ENCODE data around the gene WIPI1.

Gene WIPI1

DNA sequence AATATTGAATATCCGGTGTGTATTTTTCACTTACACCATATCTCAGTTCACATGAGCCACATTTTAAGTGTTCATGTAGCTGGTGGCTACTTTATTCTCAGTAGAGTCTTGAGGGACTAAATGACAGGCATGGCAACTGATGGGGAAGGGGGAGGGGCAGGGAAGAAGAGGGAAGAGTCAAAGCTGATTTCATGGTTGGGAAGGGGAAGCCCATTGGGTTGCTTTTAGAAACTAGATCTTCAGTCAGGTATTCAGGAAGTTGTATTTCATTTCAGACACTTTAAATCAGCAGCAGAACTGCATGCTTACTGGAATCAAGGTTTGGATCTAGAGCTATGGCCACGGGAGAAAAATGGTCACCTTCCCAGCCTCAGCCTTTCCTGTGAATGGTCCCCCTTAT, 2.9 kb upstream of the WIPI1 start:
- peak; percentile 18 for DNase-seq

DNA sequence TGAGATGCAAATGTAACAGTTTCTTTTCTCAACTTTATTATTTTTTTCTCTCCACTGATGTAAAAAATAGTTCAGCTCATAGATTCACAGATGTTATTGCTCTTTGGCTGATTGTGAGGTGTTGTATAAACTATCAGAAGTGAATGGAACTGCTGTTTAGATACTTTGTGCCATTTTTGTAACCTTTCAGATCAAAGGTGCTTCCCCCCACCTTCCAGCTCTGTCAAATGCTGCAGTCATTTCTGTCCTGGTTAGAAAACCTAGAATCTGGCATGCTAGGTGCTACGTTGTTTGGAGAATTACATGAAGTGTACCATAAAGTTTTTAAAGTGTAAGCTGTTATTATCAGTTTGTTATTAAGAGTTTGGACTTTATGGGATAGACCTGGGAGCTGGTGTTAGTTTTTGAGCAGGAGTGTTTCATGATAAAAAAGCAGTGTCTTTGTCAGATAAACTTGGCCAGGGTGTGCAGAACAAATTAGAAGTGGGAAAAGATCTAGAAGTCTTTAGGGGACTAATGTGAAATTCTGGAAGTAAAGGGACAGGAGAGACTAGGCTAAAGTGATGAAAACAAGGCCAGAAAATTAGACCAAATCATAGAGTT, 1.8 kb upstream of the WIPI1 start:
- no peak for DNase-seq

DNA sequence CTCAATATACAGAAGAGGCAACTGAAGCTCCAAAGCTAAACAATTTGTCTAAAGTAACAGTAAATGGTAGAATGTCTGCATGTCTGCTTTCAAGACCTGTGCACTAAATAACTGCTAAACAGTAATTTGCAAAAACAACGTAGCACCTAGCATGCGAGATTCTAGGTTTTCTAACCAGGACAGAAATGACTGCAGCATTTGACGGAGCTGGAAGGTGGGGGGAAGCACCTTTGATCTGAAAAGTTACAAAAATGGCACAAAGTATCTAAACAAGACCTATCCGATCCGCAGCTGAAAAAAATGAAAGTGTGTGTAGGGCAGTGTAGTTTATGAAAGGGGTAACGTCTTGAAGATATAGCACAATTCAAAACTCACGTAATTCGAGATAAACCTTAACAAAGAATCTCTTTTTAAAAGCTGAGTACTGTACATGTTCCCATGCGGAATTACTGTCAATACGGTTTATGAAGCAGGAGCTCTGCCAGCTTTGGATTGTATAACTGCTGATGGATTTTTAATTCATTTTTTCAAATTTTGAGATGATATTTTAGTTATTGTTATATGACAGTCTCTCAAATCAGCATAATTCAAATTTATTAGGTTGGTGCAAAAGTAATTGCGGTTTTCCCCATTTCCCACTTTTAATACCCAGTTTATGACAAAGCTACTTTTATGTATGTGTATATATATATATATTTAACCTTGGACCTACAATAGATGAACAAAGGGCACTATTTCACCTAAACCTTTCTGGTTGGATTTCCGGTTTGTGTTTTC, 1.2 kb upstream of the WIPI1 start:
- DNase-seq = no peak

DNA sequence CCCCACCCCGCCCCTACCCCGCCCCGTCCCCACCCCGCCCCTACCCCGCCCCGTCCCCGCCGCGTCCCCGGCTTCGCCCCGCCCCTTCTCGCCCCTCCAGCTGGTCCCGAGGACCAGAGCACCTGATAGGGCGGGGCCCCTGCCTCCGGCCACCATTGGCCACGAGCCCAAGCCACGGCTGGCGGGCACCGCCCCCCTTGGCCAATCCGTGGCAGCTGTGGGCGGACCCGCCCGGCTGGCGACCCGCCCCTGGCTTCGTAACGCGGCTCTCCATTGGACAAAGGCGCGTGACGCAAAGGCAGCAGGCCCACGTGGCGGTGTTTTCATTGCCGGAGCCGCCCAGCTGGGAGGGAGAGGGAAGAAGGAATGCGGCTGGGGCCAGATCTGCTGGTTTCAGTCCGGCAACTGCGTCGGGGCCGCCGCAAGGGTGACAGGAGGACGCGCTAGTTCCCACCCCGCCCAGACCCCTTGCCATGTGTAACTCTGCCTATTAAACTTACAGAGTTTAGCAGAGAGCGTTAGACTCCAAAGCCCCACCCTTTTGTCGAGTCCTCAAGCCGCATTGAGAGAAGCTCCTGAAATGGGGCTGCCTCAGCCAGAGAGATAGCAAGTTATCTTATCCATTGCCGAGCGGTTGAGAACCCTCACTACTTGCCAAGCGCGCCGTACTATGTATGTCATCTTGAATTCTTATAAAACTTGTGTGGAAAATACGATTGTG, 403 bp upstream of the WIPI1 start:
- peak; percentile 98 for DNase-seq

DNA sequence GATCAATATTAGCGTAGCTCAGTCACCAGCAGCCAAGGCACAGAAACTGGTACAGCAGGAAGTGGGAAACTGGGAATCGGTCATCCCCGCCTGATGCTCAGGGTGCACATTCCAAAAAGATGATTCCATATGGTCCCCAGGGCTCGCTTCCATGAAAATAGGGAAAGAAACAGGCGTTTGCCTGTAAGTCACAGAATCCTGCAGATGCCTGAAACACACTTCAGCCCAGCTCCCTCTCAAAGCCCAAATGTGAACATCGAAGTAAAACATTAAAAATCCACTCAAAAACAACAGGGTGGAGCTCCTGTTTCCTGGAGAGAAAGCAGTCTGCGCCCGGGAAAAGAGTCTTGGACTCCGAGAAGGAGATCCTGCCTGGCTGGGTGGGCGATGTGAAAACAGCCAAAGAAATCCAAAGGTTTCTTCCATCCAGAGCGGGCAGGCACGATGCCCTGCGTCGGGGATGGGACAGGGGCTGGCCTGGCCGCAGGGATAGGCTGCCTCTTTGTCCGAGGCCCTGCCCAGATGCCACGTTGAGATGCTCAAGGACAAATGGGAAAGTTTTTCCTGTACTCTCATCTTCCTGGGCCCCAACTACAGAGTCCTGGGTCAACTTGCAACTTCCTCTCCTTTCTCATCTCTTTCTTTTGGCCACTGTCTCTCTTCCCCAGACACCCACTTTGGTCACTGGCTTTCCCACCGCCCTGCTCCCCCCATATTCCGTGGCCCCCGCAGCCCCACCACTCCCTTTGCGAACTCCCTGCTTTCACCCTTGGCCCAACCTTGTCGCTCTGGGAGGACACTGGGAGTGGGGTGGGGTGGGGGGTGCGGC, 743 bp downstream of the WIPI1 start:
- peak; percentile 34 for DNase-seq

DNA sequence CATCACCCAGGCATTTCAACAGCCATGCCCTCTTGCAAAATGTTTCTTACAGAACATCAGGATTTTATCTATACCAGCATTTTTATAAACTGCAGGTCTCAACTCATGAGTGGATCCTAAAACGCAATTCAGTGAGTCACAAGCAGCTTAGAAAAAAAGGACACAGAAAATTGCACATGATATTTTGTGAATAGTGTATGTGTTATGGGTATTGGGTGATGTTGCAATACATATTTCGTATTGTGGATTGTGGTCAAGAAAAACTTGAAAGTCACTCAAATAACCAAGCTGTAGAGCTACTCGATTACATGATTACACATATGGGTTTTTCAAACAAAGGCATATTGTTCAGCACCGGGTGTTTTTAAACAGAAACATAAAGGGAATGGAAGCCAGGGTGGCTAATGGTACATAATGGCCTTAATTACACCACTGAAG, 1.4 kb downstream of the WIPI1 start:
- DNase-seq = no peak

DNA sequence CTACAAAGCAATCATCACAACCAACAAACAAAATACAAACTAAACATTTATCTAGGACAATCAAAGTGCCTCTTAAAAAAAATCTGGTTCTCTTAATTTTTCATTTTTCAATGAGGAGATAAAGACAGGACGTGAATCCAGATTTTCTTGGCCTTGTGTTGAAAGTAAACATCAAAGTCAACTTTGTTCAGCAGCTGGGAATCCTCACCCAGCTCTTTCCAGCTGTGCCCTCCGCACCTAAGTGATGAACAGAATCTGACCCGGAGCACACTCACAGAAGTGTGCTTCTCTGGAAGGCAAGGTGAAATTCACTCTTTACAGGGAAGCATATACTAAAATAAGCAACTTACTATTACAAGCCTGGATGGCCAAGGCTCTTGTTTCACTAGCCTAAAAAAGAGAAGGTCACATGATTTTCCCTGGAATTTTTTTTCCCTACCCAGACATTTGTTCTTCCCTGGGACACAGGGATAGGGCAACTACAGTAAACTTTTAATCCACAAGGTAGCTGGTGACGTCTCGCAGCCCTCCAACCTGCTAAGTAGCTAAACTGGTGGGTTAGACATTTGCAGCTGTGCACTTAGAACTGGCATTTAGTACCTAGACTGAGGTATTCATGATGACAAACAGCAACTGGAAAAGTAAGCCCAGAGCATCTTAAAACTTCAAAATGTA, 3.2 kb downstream of the WIPI1 start:
- DNase-seq = no peak

DNA sequence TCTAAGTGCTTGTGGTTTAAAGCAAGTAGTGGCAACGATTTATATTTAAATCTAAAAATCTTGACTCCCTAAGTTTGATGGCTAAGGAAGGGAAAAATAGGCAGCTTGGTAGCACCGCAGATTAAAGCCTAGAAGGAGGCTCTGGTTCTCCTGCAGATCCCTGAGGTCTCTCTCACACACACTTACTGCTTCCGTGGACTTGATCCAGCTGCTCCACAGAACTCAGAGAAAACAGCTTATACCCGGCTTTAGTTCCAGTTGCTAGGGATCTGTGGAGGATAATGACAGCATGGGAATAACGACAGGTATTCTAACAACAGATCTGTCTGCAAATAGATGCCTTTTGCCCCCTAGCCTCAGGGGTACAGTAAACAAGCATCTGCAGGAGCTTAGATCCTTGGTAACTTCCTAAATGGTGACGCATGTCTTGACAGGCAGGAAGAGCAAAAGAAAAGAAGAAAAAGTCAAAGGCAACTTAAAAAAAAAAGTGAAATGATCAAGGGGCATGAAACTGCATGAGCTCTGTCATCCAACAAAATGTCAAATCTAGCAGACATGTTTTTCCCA, 4.5 kb downstream of the WIPI1 start:
- DNase-seq = no peak

DNA sequence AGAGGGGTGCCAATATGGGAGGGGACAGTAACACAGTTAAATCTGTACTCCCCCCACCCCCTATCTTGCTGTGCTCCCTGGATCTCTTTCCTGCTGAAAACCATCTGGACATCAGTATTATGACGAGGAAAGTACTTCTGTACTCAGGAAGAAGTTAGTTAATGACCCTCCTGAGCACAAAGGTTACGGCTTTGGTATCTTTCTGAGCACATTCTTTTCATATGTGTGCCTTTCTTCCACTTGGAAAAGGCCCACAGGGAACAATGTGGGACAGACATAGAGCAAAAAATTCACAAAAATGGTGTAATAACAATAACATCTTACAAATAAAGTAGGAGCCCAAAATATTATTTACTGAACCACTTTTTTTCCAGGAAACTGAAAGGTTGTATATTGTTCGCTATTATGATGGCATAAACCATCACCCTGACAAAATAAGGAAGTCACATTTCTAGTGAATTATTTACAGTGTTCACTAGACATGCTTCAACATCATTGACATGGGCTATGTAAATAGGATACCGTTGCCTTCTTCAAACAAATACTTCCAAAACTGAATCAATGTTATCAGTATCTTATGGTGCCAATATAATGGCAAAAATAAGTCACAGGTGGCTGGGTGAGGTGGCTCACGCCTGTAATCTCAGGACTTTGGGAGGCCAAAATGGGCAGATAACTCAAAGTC, 5.5 kb downstream of the WIPI1 start:
- no peak for DNase-seq

DNA sequence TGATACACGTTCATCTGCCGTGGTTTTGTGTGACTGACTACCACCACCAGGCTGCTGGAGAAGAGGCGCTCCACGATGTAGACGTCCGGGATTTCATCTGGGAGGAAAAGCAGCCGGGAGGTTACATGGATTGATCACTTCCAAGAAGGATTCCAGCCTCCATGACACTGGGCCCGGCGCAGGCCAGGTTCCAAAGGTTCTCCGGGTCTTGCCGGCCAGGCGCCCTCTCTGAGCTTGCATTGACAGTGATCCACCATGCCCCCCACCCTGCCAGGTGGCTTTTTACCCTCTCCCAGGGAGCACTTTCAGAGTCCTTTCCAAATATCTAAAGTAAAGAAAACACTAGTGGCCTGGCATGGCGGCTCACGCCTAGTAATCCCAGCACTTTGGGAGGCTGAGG, 6.5 kb downstream of the WIPI1 start:
- DNase-seq = no peak

DNA sequence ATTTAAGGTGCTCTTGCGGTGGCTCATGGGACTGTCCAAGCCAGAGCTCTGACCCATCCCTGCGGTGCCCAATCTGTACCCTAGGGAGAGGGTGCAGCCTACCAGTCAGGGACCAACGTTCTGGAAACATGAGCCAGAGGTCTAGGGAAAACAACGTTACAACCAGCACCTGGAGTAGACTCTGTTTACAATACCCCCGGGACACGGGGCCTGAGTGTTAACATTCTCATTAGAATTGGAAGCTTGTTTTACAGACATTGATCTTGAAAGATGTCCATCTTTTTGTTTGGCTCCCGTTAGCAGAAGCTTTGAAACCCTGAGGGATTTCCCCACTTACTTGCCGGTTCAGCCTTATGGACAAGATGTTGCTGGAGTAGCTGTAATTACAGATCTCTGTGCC, 6.9 kb downstream of the WIPI1 start:
- DNase-seq = no peak

DNA sequence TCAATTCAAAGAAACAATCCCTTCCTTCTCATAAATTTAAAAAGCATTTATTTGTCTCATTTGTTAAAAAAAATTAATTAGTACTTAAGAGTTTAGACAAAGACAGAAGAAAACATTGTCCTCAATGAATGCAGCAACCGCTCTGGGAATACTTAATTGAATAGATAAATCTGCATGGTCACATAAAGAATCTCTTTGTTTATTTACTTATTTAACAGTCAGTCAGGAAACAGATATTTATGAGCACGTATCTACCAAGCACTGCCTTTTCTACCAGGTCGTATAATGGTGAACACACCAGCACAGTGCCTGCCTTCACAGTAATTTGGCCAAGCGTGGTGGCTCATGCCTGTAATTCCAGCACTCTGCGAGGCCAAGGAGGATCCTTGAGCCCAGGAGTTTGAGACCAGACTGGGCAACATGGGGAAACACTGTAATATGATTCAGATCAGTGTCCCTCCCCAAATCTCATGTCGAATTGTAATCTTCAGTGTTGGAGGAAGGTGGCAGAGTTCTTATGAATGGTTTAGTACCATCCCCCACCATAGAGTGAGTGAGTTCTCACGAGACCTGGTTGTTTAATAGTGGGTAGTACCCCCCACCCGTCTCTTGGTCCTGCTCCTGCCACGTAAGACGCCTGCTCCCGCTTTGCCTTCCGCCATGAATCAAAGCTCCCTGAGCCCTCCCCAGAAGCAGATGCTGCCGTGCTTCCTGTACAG, 8.1 kb downstream of the WIPI1 start:
- DNase-seq = no peak

DNA sequence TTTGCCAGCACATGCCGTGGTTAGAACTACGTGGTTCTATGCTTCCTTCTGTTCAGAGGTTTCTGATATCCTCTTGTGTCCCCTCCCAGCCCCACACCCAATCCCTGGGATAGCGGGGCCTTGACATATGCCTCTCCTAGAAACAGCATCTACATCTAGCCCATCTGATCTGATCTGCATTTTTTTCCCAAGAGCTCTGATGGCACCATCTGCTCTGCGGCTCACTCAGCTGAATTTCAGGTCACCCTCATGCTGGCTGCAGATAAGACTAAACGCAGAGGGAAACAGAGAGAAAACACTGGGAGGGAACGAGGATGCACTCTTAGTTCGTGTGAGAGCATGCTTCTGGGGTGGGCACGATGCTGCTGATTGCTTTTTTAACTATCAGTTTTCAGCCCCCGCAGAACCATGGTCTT, 10.7 kb downstream of the WIPI1 start:
- DNase-seq = no peak

DNA sequence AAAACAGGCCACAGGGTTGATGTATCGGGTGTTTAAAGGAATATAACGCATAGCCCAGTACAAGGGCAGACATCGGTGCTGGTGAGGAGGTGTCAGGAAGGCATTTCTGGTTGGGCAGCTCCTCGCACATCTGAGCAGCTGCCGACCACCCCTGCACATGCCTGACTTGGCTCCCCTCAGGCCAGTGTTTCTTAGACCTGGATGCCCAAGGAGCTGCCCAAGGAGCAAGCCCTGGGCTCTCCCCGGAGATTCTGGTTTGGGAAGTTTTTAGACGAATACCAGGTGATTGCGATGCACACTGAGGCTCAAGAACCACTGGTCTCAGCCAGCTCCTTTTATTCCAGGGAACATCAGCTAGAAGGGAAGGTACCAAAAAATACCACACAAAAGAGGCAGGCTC, 11.6 kb downstream of the WIPI1 start:
- DNase-seq = no peak

DNA sequence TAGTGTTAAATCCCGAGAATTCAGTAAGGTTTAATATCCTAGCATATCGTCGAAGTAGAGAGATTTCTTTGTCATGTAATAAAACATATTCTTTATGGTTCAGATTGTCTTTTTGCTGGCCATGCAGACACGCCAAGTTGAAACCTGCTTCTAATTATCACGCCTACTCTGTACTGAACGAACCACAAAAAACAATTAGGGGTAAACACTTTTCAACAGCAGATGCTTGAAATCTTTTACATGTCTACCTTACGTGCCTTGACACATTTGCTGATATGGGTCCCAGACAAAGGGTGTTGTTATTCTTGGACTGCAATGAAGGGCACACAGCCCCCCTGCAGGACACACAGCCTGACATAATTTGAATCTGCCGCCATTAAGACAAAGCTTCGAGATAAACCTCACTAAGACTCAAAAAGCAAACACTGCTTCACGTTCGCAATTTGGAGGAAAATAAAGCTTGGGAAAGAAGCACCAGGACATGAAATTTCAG, 13.3 kb downstream of the WIPI1 start:
- DNase-seq = no peak

DNA sequence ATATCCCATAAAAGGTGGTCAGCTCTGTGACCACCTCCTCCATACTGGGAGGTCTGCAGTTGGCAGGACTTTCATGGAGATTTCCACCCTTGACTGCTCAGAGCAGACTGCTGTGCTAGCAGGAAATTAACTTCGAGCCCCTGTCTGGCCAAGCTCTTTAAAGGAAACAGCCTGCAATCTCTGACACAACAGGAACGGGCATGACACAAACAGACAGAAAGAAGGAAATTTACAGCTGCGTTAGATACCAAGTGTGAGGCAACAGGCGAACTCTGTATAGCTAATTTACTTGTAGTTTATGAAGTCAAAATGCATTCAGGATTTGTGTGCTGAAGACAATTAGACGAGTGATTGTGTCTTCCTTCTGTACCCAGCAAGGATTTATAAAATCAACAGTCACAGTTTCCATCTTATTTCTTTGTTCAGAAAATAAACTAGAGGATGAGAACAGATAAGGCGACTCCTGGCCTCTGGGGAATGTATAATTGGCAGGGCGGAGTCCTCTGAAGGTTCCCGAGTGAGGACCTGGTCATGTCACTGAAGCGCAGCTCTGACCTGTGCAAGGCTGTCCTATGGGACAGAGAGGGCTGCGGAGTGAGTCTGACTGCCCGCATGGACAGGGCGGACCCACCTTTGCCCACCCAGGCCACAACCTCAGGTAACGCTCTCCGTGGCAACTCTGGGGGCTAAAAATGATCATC, 16.1 kb downstream of the WIPI1 start:
- no peak for DNase-seq

DNA sequence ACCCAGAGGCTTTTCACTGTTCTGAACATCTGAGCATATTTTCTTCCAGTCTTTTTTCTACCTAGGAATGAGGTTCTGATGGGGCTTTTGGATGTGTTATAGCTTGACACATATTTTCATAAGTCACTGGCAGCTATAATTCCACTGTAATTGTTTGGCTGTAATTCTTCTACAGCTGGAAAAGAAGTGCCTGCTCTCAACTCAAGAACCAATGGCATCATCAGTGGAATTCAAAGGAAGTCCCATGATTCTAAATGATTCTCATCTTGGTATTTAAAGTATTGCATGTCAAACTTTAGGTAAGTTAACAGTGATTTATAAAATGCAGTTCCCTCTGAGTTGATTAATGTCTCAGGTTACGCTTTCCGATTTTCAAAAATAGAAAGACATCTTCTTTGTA, 16.8 kb downstream of the WIPI1 start:
- no peak for DNase-seq

DNA sequence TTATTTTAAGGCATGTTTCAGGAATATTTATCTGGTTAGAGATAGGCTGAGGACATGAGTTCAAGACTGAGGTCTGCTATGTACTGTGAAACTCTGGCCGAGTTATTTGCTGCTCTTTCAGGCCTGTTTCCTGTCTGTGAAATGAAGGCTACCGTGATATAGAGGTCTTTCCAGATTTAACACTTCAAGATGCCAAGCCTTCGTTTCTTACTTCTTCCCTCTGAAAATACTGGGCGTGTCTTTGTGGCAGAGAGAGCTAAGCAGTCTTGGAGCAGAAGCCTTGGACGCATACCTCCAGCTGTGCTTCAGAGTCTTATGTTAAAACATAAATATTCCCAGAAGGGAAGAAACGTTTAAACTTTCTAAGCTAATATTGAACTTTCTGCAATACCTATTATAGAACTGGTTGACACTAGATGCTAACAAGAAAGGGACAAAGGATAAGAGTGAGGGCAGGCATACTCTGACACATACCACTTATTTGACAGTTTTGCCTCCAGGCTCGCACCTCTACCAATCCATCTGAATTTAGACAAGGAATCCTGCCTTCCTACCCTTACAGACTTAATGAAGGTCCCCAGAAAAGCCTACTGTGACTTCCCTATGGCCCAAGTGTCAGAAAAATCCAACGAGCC, 17.5 kb downstream of the WIPI1 start:
- no peak for DNase-seq

DNA sequence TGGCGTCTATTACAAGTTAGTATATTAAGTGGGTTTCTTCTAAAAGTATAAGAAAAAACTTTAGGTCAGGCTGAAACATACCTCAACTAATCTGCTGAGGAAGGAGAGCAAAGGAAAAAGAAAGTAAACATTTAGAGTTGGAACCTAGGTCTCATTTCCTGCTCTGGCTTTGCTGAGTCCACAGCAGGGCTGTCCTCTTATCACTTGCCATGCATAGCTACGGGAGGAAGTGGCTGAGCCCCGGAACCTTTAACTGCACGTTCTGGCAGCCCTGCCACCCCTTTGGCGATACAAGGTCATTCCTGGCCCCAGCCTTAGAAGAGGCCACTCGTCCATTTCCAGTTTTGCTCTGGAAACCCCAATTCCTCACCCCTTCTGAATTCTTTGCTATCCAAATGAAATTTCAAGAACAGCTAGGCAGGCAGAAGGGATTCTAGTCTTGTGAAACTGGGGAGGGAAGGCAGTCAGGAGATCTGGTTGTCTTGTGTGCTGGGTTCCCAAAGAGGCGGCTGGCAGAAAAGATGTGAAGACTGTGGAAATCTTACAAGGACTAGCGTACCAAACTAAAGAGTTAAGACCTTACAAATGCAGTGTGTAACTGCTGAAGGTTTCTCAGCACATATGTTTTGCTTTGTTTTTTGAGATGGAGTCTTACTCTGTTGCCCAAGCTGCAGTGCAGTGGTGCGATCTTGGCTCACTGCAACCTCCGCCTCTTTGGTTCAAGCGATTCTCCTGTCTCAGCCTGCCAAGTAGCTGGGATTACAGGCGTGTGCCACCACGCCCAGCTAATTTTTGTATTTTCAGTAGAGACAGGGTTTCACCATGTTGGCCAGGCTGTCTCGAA, 19.1 kb downstream of the WIPI1 start:
- peak; percentile 47 for DNase-seq
